Measurements from ENCODE around the gene ARHGEF4.

The ARHGEF4 gene

GRCh38 chr2:130920415-130921163, 83.9 kb downstream of the ARHGEF4 start:
- peak; percentile 61 to 76 (median 69) for DNase-seq

- no peak for DNase-seq
Observed at GRCh38 chr2:130921164-130921476, 84.4 kb downstream of the ARHGEF4 start.

- no peak for DNase-seq
Observed at GRCh38 chr2:130922417-130922816, 85.7 kb downstream of the ARHGEF4 start.

GRCh38 chr2:130928385-130928784, 91.7 kb downstream of the ARHGEF4 start:
- DNase-seq = no peak

GRCh38 chr2:130930740-130931659, 94.3 kb downstream of the ARHGEF4 start:
- no peak for DNase-seq

- no peak for DNase-seq
Observed at GRCh38 chr2:130933501-130933900, 96.8 kb downstream of the ARHGEF4 start.

GRCh38 chr2:130936451-130936850, 99.7 kb downstream of the ARHGEF4 start:
- no peak for DNase-seq

GRCh38 chr2:130947967-130948366, 111.3 kb downstream of the ARHGEF4 start:
- DNase-seq = no peak

- no peak for DNase-seq
Observed at GRCh38 chr2:130949954-130950353, 113.2 kb downstream of the ARHGEF4 start.

GRCh38 chr2:130951018-130951417, 114.3 kb downstream of the ARHGEF4 start:
- no peak for DNase-seq

- DNase-seq = no peak
Observed at GRCh38 chr2:130954873-130955272, 118.2 kb downstream of the ARHGEF4 start.

GRCh38 chr2:130957915-130958314, 121.2 kb downstream of the ARHGEF4 start:
- no peak for DNase-seq

- no peak for DNase-seq
Observed at GRCh38 chr2:130963196-130963848, 126.6 kb downstream of the ARHGEF4 start.

- peak in 1 of 3 donors; percentile 31 for DNase-seq
Observed at GRCh38 chr2:130963849-130964793, 127.4 kb downstream of the ARHGEF4 start.

GRCh38 chr2:130964931-130965330, 128.2 kb downstream of the ARHGEF4 start:
- DNase-seq = no peak

GRCh38 chr2:130966149-130966774, 129.5 kb downstream of the ARHGEF4 start:
- no peak for DNase-seq

- no peak for DNase-seq
Observed at GRCh38 chr2:130966775-130967490, 130.2 kb downstream of the ARHGEF4 start.

GRCh38 chr2:130972410-130972809, 135.7 kb downstream of the ARHGEF4 start:
- no peak for DNase-seq

GRCh38 chr2:130975729-130976128, 139.0 kb downstream of the ARHGEF4 start:
- DNase-seq = no peak

GRCh38 chr2:130976591-130977237, 140.0 kb downstream of the ARHGEF4 start:
- no peak for DNase-seq
